IMR-90 (cell line): ENCODE data around the gene CDK14. TPM values are rescaled to one million over a fixed set of nuclear protein-coding genes. Genes with fewer than 3 reads are reported as not detected.

Experiments used
- ATAC-seq: fragments of 200-7000 bp; cut with Tn5 transposase; 2 replicates; pipeline ENCODE4 v1.9.1; 2020; ENCODE audit warnings: low read depth, mild to moderate bottlenecking, moderate library complexity
- BruUV-seq: library from RNA; stranded (reverse); fragments of 400-500 nt; replicated peaks from 2 replicates; lab custom pipeline; 2021; lab: Mats Ljungman, UMichigan
- CTCF ChIA-PET: fragments of 300-600 bp; formaldehyde crosslinking; extraction: SDS; loops from one replicate; lab custom pipeline; 2021; ENCODE audit warnings: antibody characterized with exemption; lab: Yijun Ruan, JAX
- POLR2A ChIA-PET: fragments of 300-600 bp; sonication (Branson Sonifier 250); formaldehyde crosslinking; loops from one replicate; lab custom pipeline; 2022; ENCODE audit warnings: antibody characterized with exemption; ENCODE audit not compliant: unreplicated experiment; lab: Charles Lee
- DNase-seq: peaks from one replicate; pipeline ENCODE4 v3.0.0; 2013
- H2AFZ ChIP-seq: replicated peaks from 2 replicates; pipeline ENCODE3; 2013; ENCODE audit warnings: low read length, mild to moderate bottlenecking; ENCODE audit not compliant: poor library complexity
- H2AK5ac ChIP-seq: 2 replicates; pipeline ENCODE4 v1.6.1; 2013; ENCODE audit warnings: low read depth, low read length, inconsistent platforms
- H2AK9ac ChIP-seq: replicated peaks from 2 replicates; pipeline ENCODE3; 2013; ENCODE audit warnings: mild to moderate bottlenecking, low read depth, low read length, moderate library complexity; ENCODE audit not compliant: poor library complexity
- H2BK120ac ChIP-seq: 2 replicates; pipeline ENCODE4 v1.6.1; 2013; ENCODE audit warnings: low read depth, low read length, inconsistent platforms
- H2BK15ac ChIP-seq: 3 replicates; pipeline ENCODE4 v1.6.1; 2013; ENCODE audit warnings: low read depth, low read length, inconsistent platforms
- H2BK20ac ChIP-seq: 2 replicates; pipeline ENCODE4 v1.6.1; 2013; ENCODE audit warnings: low read depth, mild to moderate bottlenecking, inconsistent platforms, low read length, moderate library complexity
- H2BK5ac ChIP-seq: 2 replicates; pipeline ENCODE4 v1.6.1; 2013; ENCODE audit warnings: mild to moderate bottlenecking, low read depth, low read length, inconsistent platforms; ENCODE audit not compliant: poor library complexity, severe bottlenecking
- H3K14ac ChIP-seq: replicated peaks from 2 replicates; pipeline ENCODE4 v1.6.1; 2013; ENCODE audit warnings: low read depth, low read length, inconsistent platforms
- H3K18ac ChIP-seq: 2 replicates; pipeline ENCODE4 v1.6.1; 2013; ENCODE audit warnings: low read depth, low read length, control low read depth
- H3K23ac ChIP-seq: 2 replicates; pipeline ENCODE4 v1.6.1; 2013; ENCODE audit warnings: low read depth, low read length, inconsistent platforms
- H3K27ac ChIP-seq: 2 replicates; pipeline ENCODE4 v1.5.1; 2013; ENCODE audit warnings: mild to moderate bottlenecking, control low read depth, low read length; ENCODE audit not compliant: insufficient read depth
- H3K27me3 ChIP-seq: 2 replicates; pipeline ENCODE4 v1.6.1; 2013; ENCODE audit warnings: low read length; ENCODE audit not compliant: control insufficient read depth, insufficient read depth
- H3K36me3 ChIP-seq: 2 replicates; pipeline ENCODE4 v1.6.1; 2013; ENCODE audit warnings: low read length, mixed read lengths; ENCODE audit not compliant: control insufficient read depth, insufficient read depth
- H3K4ac ChIP-seq: 2 replicates; pipeline ENCODE4 v1.6.1; 2013; ENCODE audit warnings: low read depth, low read length, inconsistent platforms
- H3K4me1 ChIP-seq: 2 replicates; pipeline ENCODE4 v1.6.1; 2013; ENCODE audit warnings: low read length, mixed read lengths; ENCODE audit not compliant: control insufficient read depth, insufficient read depth
- H3K4me2 ChIP-seq: 2 replicates; pipeline ENCODE4 v1.6.1; 2013; ENCODE audit warnings: low read depth, mild to moderate bottlenecking, control low read depth, low read length, moderate library complexity
- H3K4me3 ChIP-seq: 2 replicates; pipeline ENCODE4 v1.5.1; 2013; ENCODE audit warnings: low read depth, mild to moderate bottlenecking, control low read depth, low read length, moderate library complexity; ENCODE audit not compliant: insufficient read depth
- H3K56ac ChIP-seq: 2 replicates; pipeline ENCODE4 v1.6.1; 2013; ENCODE audit warnings: low read length, inconsistent platforms; ENCODE audit not compliant: insufficient read depth; ENCODE audit errors: extremely low read depth
- H3K79me1 ChIP-seq, 2 experiments: 2 replicates each; pipeline ENCODE4 v1.6.1; 2013; ENCODE audit warnings: low read length in 2 of 2, inconsistent platforms in 1 of 2, low read depth in 1 of 2
- H3K9ac ChIP-seq: 2 replicates; pipeline ENCODE4 v1.6.1; 2013; ENCODE audit warnings: low read depth, low read length, control low read depth
- H3K9me1 ChIP-seq: 2 replicates; pipeline ENCODE4 v1.6.1; 2013; ENCODE audit warnings: low read length, inconsistent platforms; ENCODE audit not compliant: insufficient read depth
- H3K9me3 ChIP-seq: 2 replicates; pipeline ENCODE4 v1.6.1; 2013; ENCODE audit warnings: low read length; ENCODE audit not compliant: control insufficient read depth, insufficient read depth
- H4K20me1 ChIP-seq: 2 replicates; pipeline ENCODE4 v1.6.1; 2013; ENCODE audit warnings: low read length, inconsistent platforms; ENCODE audit not compliant: insufficient read depth
- H4K5ac ChIP-seq: 2 replicates; pipeline ENCODE4 v1.6.1; 2013; ENCODE audit warnings: mild to moderate bottlenecking, low read depth, low read length, control low read depth
- H4K8ac ChIP-seq, 2 experiments: 2 replicates each; pipeline ENCODE4 v1.6.1; 2013; ENCODE audit warnings: low read depth in 2 of 2, low read length in 2 of 2, control low read depth in 1 of 2, inconsistent platforms in 1 of 2
- H4K91ac ChIP-seq: 2 replicates; pipeline ENCODE4 v1.6.1; 2013; ENCODE audit warnings: low read depth, low read length, inconsistent platforms; ENCODE audit not compliant: insufficient read depth
- BHLHE40 ChIP-seq: fragments of 150-350 bp; IDR thresholded peaks from 2 replicates; pipeline ENCODE4 v1.6.1; 2016; ENCODE audit warnings: mild to moderate bottlenecking, low read depth, low read length
- CEBPB ChIP-seq: IDR thresholded peaks from 2 replicates; pipeline ENCODE4 v1.6.1; 2012; ENCODE audit warnings: low read depth, low read length, improper control_type of control experiment
- CHD1 ChIP-seq: IDR thresholded peaks from 2 replicates; pipeline ENCODE4 v1.6.1; 2012; ENCODE audit warnings: low read depth, low read length, improper control_type of control experiment
- CTCF ChIP-seq: conservative IDR thresholded peaks from 2 replicates; pipeline ENCODE4 v1.5.1; 2012; ENCODE audit warnings: mild to moderate bottlenecking, low read depth, low read length, improper control_type of control experiment
- ELK1 ChIP-seq: fragments of 150-350 bp; IDR thresholded peaks from 2 replicates; pipeline ENCODE4 v1.6.1; 2016; ENCODE audit warnings: low read depth, mild to moderate bottlenecking, low read length, moderate library complexity, borderline replicate concordance
- FOS ChIP-seq: fragments of 150-350 bp; IDR thresholded peaks from 2 replicates; pipeline ENCODE4 v1.6.1; 2016; ENCODE audit warnings: low read depth, low read length
- MAFK ChIP-seq: IDR thresholded peaks from 2 replicates; pipeline ENCODE4 v1.6.1; 2012; ENCODE audit warnings: low read depth, low read length, improper control_type of control experiment
- MAZ ChIP-seq: IDR thresholded peaks from 2 replicates; pipeline ENCODE4 v1.6.1; 2012; ENCODE audit warnings: low read depth, mild to moderate bottlenecking, low read length, improper control_type of control experiment, moderate library complexity, borderline replicate concordance
- MXI1 ChIP-seq: IDR thresholded peaks from 2 replicates; pipeline ENCODE4 v1.6.1; 2012; ENCODE audit warnings: low read depth, mild to moderate bottlenecking, low read length, moderate library complexity, borderline replicate concordance
- NFE2L2 ChIP-seq: fragments of 150-350 bp; IDR thresholded peaks from 2 replicates; pipeline ENCODE4 v1.6.1; 2016; ENCODE audit warnings: low read depth, mild to moderate bottlenecking, low read length
- POLR2A ChIP-seq: IDR thresholded peaks from 2 replicates; pipeline ENCODE4 v1.6.1; 2012; ENCODE audit warnings: mild to moderate bottlenecking, low read depth, low read length
- RAD21 ChIP-seq: IDR thresholded peaks from 2 replicates; pipeline ENCODE4 v1.6.1; 2012; ENCODE audit warnings: low read length, improper control_type of control experiment
- RCOR1 ChIP-seq: IDR thresholded peaks from 2 replicates; pipeline ENCODE4 v1.6.1; 2012; ENCODE audit warnings: mild to moderate bottlenecking, low read length, improper control_type of control experiment; ENCODE audit not compliant: insufficient replicate concordance
- RFX5 ChIP-seq: IDR thresholded peaks from 2 replicates; pipeline ENCODE4 v1.8.0; 2012; ENCODE audit warnings: low read depth, mild to moderate bottlenecking, low read length, moderate library complexity
- SMC3 ChIP-seq: fragments of 150-350 bp; IDR thresholded peaks from 2 replicates; pipeline ENCODE4 v1.6.1; 2016; ENCODE audit warnings: low read depth, mild to moderate bottlenecking, antibody characterized with exemption, low read length, moderate library complexity
- USF2 ChIP-seq: fragments of 150-350 bp; IDR thresholded peaks from 2 replicates; pipeline ENCODE4 v1.6.1; 2017; ENCODE audit warnings: mild to moderate bottlenecking, antibody characterized with exemption, low read length, low read depth
- WGBS, 2 experiments: methylation state at CpG; one replicate each; pipeline versions ENCODE4 v1.1.5 to v1.1.7; 2013; ENCODE audit warnings: missing lambda C conversion rate in 2 of 2; ENCODE audit not compliant: insufficient read length in 1 of 2; ENCODE audit errors: extremely low coverage in 2 of 2; 5-methylcytosine and 5-hydroxymethylcytosine counted together
- dilution Hi-C: fragments of 300-500 bp; cut with HindIII; formaldehyde crosslinking; loops from one replicate; pipeline ENCODE4 v1.14.3; 2018; ENCODE audit warnings: low sequenced_read_pairs; ENCODE audit not compliant: unreplicated experiment
- in situ Hi-C: fragments of 300-500 bp; cut with MboI; formaldehyde crosslinking; loops from 3 replicates; pipeline ENCODE4 v1.14.3; 2019; ENCODE audit warnings: low sequenced_read_pairs, inconsistent platforms, mixed read lengths
- intact Hi-C: fragments of 100-400 bp; cut with micrococcal nuclease; formaldehyde crosslinking; loops from 2 replicates; pipeline ENCODE4 v1.10.0; 2022
- polyA plus RNA-seq, 3 experiments: library from polyadenylated mRNA; depleted of rRNA; stranded (reverse); fragments of >200 nt; gene quantifications; 2 replicates each; pipeline ENCODE4 v1.2.3, GENCODE V29; 2012; ENCODE audit warnings: low replicate concordance in 1 of 3
- total RNA-seq: library from RNA; depleted of rRNA; stranded (reverse); fragments of >200 nt; gene quantifications from 2 replicates; pipeline ENCODE4 v1.2.3, GENCODE V29; 2012

CDK14 gene
- total and polyA plus RNA-seq, 2 of the 4 experiments (the other 2 are of a cell fraction): 10.1 to 29.6 TPM

GRCh38 chr7:90688810-90689209 is 92.7 kb downstream of the CDK14 start:
- H2BK5ac ChIP-seq: no peak overlapping the region
- H4K20me1 ChIP-seq: peaks cover 4% of the 10 kb centered on the region; the same call in 1 of the 2 replicates
- H2AK9ac ChIP-seq: no peak overlapping the region
- POLR2A ChIA-PET: no interaction called here
- H4K8ac ChIP-seq: no peak overlapping the region; a peak in 1 of 4 replicates
- ATAC-seq (no peak), DNase-seq (no peak)
- peak overlapping the region; percentile 13; the same call in 1 of the 2 replicates for H3K4ac ChIP-seq
- H3K9ac ChIP-seq: no peak overlapping the region
- H2AK5ac ChIP-seq: 0 out of 2 replicates have a peak overlapping the region, but pooled peaks have one; percentile 14
- H3K9me3 ChIP-seq: no peaks in the 10 kb centered on the region
- no peak overlapping the region for H3K4me3 ChIP-seq
- H4K5ac ChIP-seq: no peak overlapping the region
- no TSS peak for BruUV-seq
- H3K4me2 ChIP-seq: no peak overlapping the region
- dilution Hi-C loops: no loop called here
- H4K91ac ChIP-seq: no peak overlapping the region
- H3K9me1 ChIP-seq: no peaks in the 10 kb centered on the region
- no peak overlapping the region for H3K27ac ChIP-seq
- no peak overlapping the region for H3K56ac ChIP-seq
- no peaks in the 10 kb centered on the region for H3K36me3 ChIP-seq
- in situ Hi-C loops: no loop called here
- intact Hi-C loops: no loop called here
- no peak overlapping the region for H2BK20ac ChIP-seq
- no peak overlapping the region for H2BK120ac ChIP-seq
- H3K79me1 ChIP-seq: peaks cover 18 to 29% of the 10 kb centered on the region in 2 experiments
- TF ChIP-seq FOS (no peak), NFE2L2 (no peak), USF2 (no peak), CHD1 (no peak), CTCF (no peak), SMC3 (no peak), MXI1 (no peak), ELK1 (no peak), CEBPB (no peak), RAD21 (no peak), RFX5 (no peak), BHLHE40 (no peak), RCOR1 (no peak), POLR2A (no peak), MAFK (no peak), MAZ (no peak)
- CTCF ChIA-PET: no interaction called here
- peak overlapping the region; percentile 35; the same call in 1 of the 2 replicates for H3K14ac ChIP-seq
- no peaks in the 10 kb centered on the region for H3K27me3 ChIP-seq
- H3K4me1 ChIP-seq: peaks cover 7% of the 10 kb centered on the region
- H2AFZ ChIP-seq: no peak overlapping the region
- no peak overlapping the region for H3K18ac ChIP-seq
- WGBS, 2 experiments: no CpG with 5 or more reads among the region's 1 CpG
- H3K23ac ChIP-seq: no peak overlapping the region; the same call in 1 of the 2 replicates
- H2BK15ac ChIP-seq: peak overlapping the region; percentile 36; the same call in 1 of the 3 replicates
